Measurements from ENCODE around the gene TOX2. TPM values are rescaled to one million over a fixed set of nuclear protein-coding genes. Genes with fewer than 3 reads are reported as not detected.

TOX2 gene
- total RNA-seq, 1 donor from 2014 or later = 0.16 TPM

DNA sequence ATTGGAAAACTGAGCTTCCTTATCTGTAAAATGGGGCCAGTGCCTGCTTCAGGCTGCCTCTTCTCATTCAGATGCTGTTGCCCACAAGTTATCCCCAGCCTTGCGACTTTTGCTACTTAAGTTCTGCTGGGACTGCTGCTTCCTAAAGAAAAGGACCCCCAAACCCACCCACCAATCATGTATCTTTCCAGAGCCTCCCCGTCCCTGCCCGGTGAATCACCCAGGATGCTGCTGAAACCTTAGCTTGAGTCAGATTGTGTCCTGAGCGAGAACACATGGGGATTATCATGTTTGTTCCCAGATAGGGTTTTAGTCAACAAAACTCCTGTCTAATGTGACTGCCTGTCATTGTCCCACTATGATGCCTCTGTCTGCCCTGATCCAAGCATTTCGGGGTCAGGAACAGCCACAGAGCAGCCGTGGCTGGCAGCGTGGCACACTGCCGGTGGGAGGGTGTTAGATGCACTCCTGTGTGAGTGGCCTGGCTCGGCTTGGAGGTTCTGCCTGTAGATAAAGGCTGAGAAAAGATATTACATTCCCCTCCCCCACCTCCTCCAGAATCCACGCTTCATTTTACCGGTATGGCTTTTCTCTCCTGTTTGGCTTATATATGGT is 79.9 kb downstream of the TOX2 start:
- peak overlapping the region; percentile 42 for H2AFZ ChIP-seq (ENCODE audit: low read depth, low read length)
- no peaks in the 10 kb centered on the region for H3K79me2 ChIP-seq (ENCODE audit: insufficient read depth, low read length)
- H4K20me1 ChIP-seq (ENCODE audit: insufficient read depth, low read length) = no peaks in the 10 kb centered on the region
- H3K4me3 ChIP-seq (ENCODE audit: insufficient read depth, low read depth, low read length) = no peak overlapping the region
- H3K4me2 ChIP-seq (ENCODE audit: low read length) = peak overlapping the region; percentile 50
- H3K4me1 Mint-ChIP-seq (ENCODE audit: low read depth, unreplicated experiment) = no peaks in the 10 kb centered on the region
- H3K27ac ChIP-seq (ENCODE audit: low read depth, low read length) = no peak overlapping the region
- H3K27ac Mint-ChIP-seq (ENCODE audit: unreplicated experiment) = no peak overlapping the region
- peak; percentile 23 for DNase-seq (ENCODE audit: low read depth)
- H3K9ac ChIP-seq (ENCODE audit: low read length) = peak overlapping the region; percentile 13
- FAIRE-seq = no peak
- H3K36me3 ChIP-seq (ENCODE audit: insufficient read depth, low read length) = no peaks in the 10 kb centered on the region
- peaks cover 4% of the 10 kb centered on the region for H3K9me3 Mint-ChIP-seq (ENCODE audit: unreplicated experiment)
- H3K27me3 ChIP-seq (ENCODE audit: insufficient read depth, low read length) = no peaks in the 10 kb centered on the region
- H3K4me3 Mint-ChIP-seq (ENCODE audit: unreplicated experiment) = no peak overlapping the region
- H3K27me3 Mint-ChIP-seq (ENCODE audit: low read depth, unreplicated experiment) = peaks cover 2% of the 10 kb centered on the region
- no peaks in the 10 kb centered on the region for H3K36me3 Mint-ChIP-seq (ENCODE audit: low read depth, unreplicated experiment)
- TF ChIP-seq EZH2 (IDR thresholded peaks at IDR 0.05; ENCODE audit: insufficient read depth, low read length) (no peak), CTCF (IDR thresholded peaks at IDR 0.05; ENCODE audit: insufficient read depth, low read depth, low read length) (no peak)
- no peaks in the 10 kb centered on the region for H3K9me3 ChIP-seq (ENCODE audit: insufficient read depth, low read depth, low read length)
- H3K4me1 ChIP-seq (ENCODE audit: insufficient read depth, low read length) = peaks cover 5% of the 10 kb centered on the region

DNA sequence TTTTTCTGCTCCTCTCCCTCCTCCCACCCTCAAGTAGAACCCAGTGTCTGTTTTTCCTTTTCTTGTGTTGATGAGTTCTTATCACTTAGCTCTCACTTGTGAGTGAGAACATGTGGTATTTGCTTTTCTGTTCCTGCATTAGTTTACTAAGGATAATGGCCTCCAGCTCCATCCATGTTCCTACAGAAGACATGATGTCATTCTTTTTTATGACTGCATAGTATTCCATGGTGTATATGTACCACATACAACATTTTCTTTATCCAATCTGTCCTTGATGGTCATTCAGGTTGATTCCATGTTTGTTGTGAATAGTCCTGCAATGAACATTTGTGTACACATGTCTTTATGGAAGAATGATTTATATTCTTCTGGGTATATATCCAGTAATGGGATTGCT is 81.0 kb downstream of the TOX2 start:
- DNase-seq (ENCODE audit: low read depth) (no peak), FAIRE-seq (no peak)
- Mint-ChIP-seq H3K9me3 (ENCODE audit: unreplicated experiment) (peaks cover 3% of the 10 kb centered on the region), H3K4me1 (ENCODE audit: low read depth, unreplicated experiment) (no peaks in the 10 kb centered on the region), H3K36me3 (ENCODE audit: low read depth, unreplicated experiment) (no peaks in the 10 kb centered on the region), H3K27me3 (ENCODE audit: low read depth, unreplicated experiment) (peaks cover 5% of the 10 kb centered on the region), H3K4me3 (ENCODE audit: unreplicated experiment) (no peak overlapping the region), H3K27ac (ENCODE audit: unreplicated experiment) (no peak overlapping the region)
- Histone ChIP-seq H3K4me3 (ENCODE audit: insufficient read depth, low read depth, low read length) (no peak overlapping the region), H3K9ac (ENCODE audit: low read length) (no peak overlapping the region), H3K4me2 (ENCODE audit: low read length) (no peak overlapping the region), H3K4me1 (ENCODE audit: insufficient read depth, low read length) (peaks cover 5% of the 10 kb centered on the region), H3K27ac (ENCODE audit: low read depth, low read length) (no peak overlapping the region), H4K20me1 (ENCODE audit: insufficient read depth, low read length) (no peaks in the 10 kb centered on the region), H3K27me3 (ENCODE audit: insufficient read depth, low read length) (no peaks in the 10 kb centered on the region), H3K79me2 (ENCODE audit: insufficient read depth, low read length) (no peaks in the 10 kb centered on the region), H2AFZ (ENCODE audit: low read depth, low read length) (no peak overlapping the region), H3K36me3 (ENCODE audit: insufficient read depth, low read length) (no peaks in the 10 kb centered on the region), H3K9me3 (ENCODE audit: insufficient read depth, low read depth, low read length) (no peaks in the 10 kb centered on the region)
- TF ChIP-seq CTCF (IDR thresholded peaks at IDR 0.05; ENCODE audit: insufficient read depth, low read depth, low read length) (no peak), EZH2 (IDR thresholded peaks at IDR 0.05; ENCODE audit: insufficient read depth, low read length) (no peak)

- Histone ChIP-seq H3K4me1 (ENCODE audit: insufficient read depth, low read length) (peaks cover 5% of the 10 kb centered on the region), H3K4me2 (ENCODE audit: low read length) (no peak overlapping the region), H3K9ac (ENCODE audit: low read length) (no peak overlapping the region), H3K79me2 (ENCODE audit: insufficient read depth, low read length) (no peaks in the 10 kb centered on the region), H3K9me3 (ENCODE audit: insufficient read depth, low read depth, low read length) (no peaks in the 10 kb centered on the region), H3K27me3 (ENCODE audit: insufficient read depth, low read length) (no peaks in the 10 kb centered on the region), H2AFZ (ENCODE audit: low read depth, low read length) (no peak overlapping the region), H3K27ac (ENCODE audit: low read depth, low read length) (no peak overlapping the region), H3K36me3 (ENCODE audit: insufficient read depth, low read length) (no peaks in the 10 kb centered on the region), H4K20me1 (ENCODE audit: insufficient read depth, low read length) (no peaks in the 10 kb centered on the region), H3K4me3 (ENCODE audit: insufficient read depth, low read depth, low read length) (no peak overlapping the region)
- Mint-ChIP-seq H3K9me3 (ENCODE audit: unreplicated experiment) (peaks cover 3% of the 10 kb centered on the region), H3K27me3 (ENCODE audit: low read depth, unreplicated experiment) (peaks cover 5% of the 10 kb centered on the region), H3K27ac (ENCODE audit: unreplicated experiment) (no peak overlapping the region), H3K36me3 (ENCODE audit: low read depth, unreplicated experiment) (no peaks in the 10 kb centered on the region), H3K4me1 (ENCODE audit: low read depth, unreplicated experiment) (no peaks in the 10 kb centered on the region), H3K4me3 (ENCODE audit: unreplicated experiment) (no peak overlapping the region)
- TF ChIP-seq EZH2 (IDR thresholded peaks at IDR 0.05; ENCODE audit: insufficient read depth, low read length) = no peak
- no peak for TF ChIP-seq CTCF (IDR thresholded peaks at IDR 0.05; ENCODE audit: insufficient read depth, low read depth, low read length)
- no peak for DNase-seq (ENCODE audit: low read depth)
- no peak for FAIRE-seq
Measured at GRCh38 chr20:43996240-43996930, 81.7 kb downstream of the TOX2 start.
